Stimulated activated CD4-positive, alpha-beta T cell treated with anti-CD3 and anti-CD28 coated beads, Interleukin-12 subunit alpha, Interleukin-12 subunit beta, amount 100 ng/mL, for 4 hours (primary cell): ENCODE measurements around the gene LRRC2.
"Not testable (repeated sequence)": the region's sequence is repeated elsewhere in the genome, so short reads cannot be mapped to it uniquely, and the experiment has no call there.

Experiments used
- DNase-seq: peaks from one replicate; pipeline ENCODE4 v3.0.0-alpha.2; 2020

LRRC2 gene

DNA sequence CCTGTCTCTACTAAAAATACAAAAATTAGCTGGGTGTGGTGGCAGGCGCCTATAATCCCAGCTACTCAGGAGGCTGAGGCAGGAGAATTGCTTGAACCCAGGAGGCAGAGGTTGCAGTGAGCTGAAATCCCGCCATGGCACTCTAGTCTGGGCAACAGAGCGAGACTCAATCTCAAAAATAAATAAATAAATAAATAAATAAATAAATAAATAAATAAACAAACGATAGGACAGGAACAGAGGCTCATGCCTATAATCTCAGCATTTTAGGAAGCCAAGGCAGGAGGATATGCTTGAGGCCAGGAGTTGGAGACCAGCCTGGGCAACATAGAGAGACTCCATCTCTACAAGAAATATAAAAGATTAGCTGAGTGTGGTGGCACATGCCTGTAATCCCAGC is 43.9 kb downstream of the LRRC2 start:
- DNase-seq, result not testable (repeated sequence)

- no peak for DNase-seq
Measured at GRCh38 chr3:46521096-46521495, 45.0 kb downstream of the LRRC2 start.

DNA sequence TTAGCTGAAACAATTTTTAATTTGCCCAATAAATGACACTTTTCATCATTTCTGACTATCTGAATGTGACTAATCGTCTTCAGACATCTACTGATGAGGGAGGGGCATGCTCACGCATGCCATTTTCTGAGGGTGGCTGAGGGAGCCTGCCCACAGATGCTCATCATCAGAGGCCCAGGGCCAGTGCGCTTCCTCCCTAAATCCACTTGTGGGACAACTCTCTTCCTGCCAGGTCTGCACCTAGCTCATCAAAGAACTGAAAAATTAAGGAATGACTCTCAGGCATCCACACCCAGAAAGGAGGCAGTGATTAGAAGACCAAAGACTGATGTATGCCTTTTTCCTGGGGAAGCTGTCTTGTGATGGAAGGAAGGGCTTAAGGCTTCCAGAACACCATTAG is 45.6 kb downstream of the LRRC2 start:
- DNase-seq, result no peak

GRCh38 chr3:46519952-46520351 is 46.1 kb downstream of the LRRC2 start:
- DNase-seq, result no peak

DNA sequence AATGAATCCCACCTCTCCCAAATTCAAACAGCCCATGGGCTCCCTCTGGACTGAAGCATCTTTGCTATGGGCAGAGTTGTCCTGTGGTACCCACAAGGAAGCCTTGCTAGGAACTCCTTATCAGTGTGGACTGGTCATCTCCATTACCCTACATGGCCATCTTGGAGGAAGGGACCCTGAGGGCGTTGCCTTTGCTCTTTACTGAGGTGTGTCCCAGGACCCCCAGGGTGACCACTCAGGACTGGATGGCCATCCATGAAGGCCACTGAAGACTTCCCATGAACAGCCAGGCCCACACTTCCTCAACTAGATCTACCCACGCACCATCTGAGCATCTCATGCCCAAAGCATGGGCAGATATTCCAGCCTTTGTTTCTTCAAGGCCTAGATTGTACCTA is 48.3 kb downstream of the LRRC2 start:
- no peak for DNase-seq

DNA sequence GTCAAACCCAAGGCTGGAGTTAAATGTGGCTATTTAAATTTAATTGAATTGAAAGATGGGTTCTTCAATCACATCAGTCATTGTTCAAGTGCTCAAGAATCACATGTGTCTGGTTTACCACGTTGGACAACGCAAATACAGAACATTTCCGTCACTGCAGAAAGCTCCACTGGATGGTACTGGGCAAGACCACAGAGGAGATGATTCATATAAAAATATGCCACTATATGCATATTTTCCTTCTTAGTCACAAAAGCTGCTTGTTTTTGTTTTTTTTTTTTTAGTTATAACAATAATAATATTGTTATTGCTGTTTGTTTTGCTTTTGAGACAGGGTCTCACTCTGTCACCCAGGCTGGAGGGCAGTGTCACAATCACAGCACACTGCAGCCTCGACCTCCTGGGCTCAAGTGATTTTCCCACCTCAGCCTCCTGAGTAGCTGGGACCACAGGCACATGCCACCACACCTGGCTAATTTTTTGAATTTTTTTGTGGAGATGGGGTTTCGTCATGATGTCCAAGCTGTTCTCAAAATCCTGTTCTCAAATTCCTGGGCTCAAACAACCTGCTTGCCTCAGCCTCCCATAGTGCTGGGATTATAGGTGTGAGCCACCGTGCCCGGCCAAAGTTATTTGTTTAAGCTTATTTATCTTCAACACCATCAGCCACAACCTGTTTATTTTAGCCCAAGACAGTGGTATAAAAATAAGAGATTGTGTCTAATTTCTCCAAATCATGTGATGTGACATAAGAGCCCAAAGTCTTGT is 48.9 kb downstream of the LRRC2 start:
- DNase-seq, result no peak

GRCh38 chr3:46516521-46516920 is 49.6 kb downstream of the LRRC2 start:
- no peak for DNase-seq

GRCh38 chr3:46512191-46512749 is 53.8 kb downstream of the LRRC2 start:
- DNase-seq, result no peak

GRCh38 chr3:46509661-46510187 is 56.4 kb downstream of the LRRC2 start:
- DNase-seq, result no peak

- DNase-seq, result no peak
Measured at GRCh38 chr3:46508850-46509591, 57.1 kb downstream of the LRRC2 start.

GRCh38 chr3:46506526-46506925 is 59.6 kb downstream of the LRRC2 start:
- DNase-seq, result no peak

DNA sequence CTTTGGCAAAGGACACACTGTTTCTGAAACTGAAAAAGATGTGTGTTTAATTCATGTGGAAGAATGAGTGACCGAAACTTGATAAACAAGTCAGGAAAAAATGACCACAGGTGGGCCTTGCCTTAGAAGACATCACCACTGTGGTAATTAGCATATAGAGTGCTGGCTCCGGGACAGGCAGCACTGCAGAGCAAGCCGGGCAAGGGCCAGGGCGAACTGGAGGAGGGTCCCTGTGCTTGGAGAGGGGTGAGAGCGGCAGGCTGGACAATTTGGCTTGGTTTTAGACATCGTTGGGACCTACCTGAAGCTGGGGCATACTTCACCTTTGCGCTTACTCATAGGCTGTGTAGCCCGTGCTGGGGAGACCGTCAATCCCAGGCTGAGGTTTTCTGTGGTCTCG is 60.1 kb downstream of the LRRC2 start:
- DNase-seq, result no peak

- peak; percentile 33 for DNase-seq
Measured at GRCh38 chr3:46504789-46505188, 61.3 kb downstream of the LRRC2 start.

- no peak for DNase-seq
Measured at GRCh38 chr3:46503200-46503874, 62.8 kb downstream of the LRRC2 start.

DNA sequence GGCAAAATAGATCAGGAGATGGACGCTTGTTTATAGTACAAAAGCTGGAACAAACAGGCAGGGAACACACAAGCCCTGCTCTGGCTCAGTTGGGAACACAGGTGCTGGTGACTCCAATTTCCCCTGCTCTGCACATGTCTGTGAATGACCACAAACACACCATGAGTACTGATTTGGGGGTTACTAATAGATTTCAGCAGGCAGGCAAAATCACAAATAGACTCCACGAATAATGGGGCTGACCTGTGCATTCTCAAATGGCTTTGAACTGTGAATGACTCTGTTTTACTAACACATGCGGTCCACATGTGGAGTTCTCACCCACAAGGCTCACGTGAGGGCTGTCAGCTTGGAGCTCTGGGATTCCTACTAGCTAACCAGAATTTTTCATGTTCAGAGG is 64.4 kb downstream of the LRRC2 start:
- DNase-seq, result no peak

DNA sequence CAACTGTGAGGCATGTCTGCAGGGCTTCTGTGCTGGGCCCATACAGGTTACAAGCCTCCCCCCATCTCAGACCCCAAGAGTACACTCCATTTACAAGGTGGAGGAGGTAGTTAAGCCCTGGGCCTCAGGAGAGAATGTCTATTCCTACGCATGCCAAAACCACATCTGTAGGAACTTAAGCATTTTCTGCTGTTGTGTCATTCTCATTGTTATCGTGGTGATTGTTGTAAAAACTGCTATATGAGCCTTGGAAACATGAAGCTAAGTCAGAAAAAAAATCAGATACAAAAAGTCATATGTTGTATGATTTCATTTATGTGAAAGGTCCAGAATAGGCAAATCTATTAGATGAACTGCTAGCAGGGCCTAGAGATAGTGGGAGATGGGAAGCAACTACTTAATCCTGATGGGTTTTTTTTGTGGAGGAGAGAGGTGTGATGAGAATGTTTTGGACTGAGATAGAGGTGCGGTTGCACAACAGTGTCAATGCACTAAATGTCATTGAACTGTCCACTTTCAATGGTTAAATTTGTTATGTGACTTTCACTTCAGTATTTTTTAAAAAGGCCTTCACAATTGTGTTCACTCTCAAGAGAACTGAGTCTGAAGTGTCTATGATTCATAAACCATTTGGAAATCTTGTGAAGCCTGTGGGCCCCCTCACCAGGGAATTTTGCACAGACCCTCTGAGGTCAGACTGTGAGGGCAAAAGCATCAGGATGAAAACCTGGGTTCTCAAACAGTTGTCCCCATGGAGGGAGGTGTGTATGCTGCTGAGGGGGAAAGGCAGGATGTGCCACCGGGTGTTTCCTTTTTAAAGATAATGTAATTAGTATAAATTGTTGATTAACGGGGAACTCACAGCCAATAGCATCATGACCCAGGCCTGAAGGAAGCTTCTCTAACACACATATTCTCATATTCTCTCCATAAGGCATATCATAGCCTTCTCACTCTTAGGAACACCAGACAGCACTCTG is 65.2 kb downstream of the LRRC2 start:
- no peak for DNase-seq

- DNase-seq, result no peak
Measured at GRCh38 chr3:46498916-46499519, 67.1 kb downstream of the LRRC2 start.

GRCh38 chr3:46497556-46498265 is 68.4 kb downstream of the LRRC2 start, which contains the start of gene RTP3:
RTP3 (plus strand) TSS chr3:46497976; CDS start chr3:46498063, 87 bp downstream.
- no peak for DNase-seq

GRCh38 chr3:46496746-46497555 is 69.2 kb downstream of the LRRC2 start:
- peak; percentile 33 for DNase-seq

DNA sequence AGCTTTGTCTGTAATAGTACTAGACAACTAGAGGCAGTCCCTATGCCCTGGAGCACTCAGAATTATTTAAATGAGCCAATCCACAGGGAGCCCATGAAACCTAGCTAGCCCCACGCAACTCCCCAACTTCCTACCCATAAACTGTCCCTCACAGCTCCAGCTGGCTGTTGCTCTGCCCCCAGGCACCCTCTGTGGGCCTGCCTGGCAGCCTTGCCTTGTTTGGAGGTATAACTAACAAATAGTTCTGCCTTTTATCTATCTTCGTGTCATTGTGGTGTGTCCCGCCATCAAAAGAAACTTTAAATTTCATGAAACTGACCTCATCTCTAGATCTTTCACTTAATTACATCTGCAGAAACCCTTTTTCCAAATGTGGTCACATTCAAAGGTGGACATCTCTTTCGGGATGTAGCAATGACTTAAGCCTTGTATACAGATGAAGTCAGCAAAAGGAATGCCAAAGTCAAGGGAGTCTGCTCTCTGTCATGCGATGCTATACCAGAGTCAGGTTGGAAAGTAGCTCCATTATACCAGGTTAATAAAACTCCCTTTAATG is 70.1 kb downstream of the LRRC2 start:
- no peak for DNase-seq
